ENCODE measurements around the gene CDH13. TPM values are rescaled to one million over a fixed set of nuclear protein-coding genes. Genes with fewer than 3 reads are reported as not detected.

Gene CDH13
- total RNA-seq, 1 donor from 2014 or later: 81.1 TPM

GRCh38 chr16:83128041-83128440 is 501.3 kb downstream of the CDH13 start:
- H3K36me3 Mint-ChIP-seq (ENCODE audit: unreplicated experiment): peaks cover 34% of the 10 kb centered on the region
- TF ChIP-seq, protein P1, sequence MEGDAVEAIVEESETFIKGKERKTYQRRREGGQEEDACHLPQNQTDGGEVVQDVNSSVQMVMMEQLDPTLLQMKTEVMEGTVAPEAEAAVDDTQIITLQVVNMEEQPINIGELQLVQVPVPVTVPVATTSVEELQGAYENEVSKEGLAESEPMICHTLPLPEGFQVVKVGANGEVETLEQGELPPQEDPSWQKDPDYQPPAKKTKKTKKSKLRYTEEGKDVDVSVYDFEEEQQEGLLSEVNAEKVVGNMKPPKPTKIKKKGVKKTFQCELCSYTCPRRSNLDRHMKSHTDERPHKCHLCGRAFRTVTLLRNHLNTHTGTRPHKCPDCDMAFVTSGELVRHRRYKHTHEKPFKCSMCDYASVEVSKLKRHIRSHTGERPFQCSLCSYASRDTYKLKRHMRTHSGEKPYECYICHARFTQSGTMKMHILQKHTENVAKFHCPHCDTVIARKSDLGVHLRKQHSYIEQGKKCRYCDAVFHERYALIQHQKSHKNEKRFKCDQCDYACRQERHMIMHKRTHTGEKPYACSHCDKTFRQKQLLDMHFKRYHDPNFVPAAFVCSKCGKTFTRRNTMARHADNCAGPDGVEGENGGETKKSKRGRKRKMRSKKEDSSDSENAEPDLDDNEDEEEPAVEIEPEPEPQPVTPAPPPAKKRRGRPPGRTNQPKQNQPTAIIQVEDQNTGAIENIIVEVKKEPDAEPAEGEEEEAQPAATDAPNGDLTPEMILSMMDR (IDR thresholded peaks at IDR 0.05; ENCODE audit: partially characterized antibody, unreplicated experiment): no peak
- no peak for DNase-seq
- H3K27me3 Mint-ChIP-seq (ENCODE audit: unreplicated experiment): peaks cover 4% of the 10 kb centered on the region
- H3K4me1 Mint-ChIP-seq (ENCODE audit: low read depth, unreplicated experiment): peaks cover 5% of the 10 kb centered on the region
- peaks cover 15% of the 10 kb centered on the region for H3K9me3 Mint-ChIP-seq (ENCODE audit: unreplicated experiment)
- H3K4me3 Mint-ChIP-seq (ENCODE audit: unreplicated experiment): no peak overlapping the region
- no peak overlapping the region for H3K27ac Mint-ChIP-seq (ENCODE audit: unreplicated experiment)

- peaks cover 4% of the 10 kb centered on the region for H3K27me3 Mint-ChIP-seq (ENCODE audit: unreplicated experiment)
- no peak for DNase-seq
- no peak overlapping the region for H3K4me3 Mint-ChIP-seq (ENCODE audit: unreplicated experiment)
- H3K4me1 Mint-ChIP-seq (ENCODE audit: low read depth, unreplicated experiment): peaks cover 5% of the 10 kb centered on the region
- peaks cover 15% of the 10 kb centered on the region for H3K9me3 Mint-ChIP-seq (ENCODE audit: unreplicated experiment)
- no peak overlapping the region for H3K27ac Mint-ChIP-seq (ENCODE audit: unreplicated experiment)
- H3K36me3 Mint-ChIP-seq (ENCODE audit: unreplicated experiment): peaks cover 32% of the 10 kb centered on the region
- TF ChIP-seq, protein P1 (IDR thresholded peaks at IDR 0.05; ENCODE audit: partially characterized antibody, unreplicated experiment): no peak
Observed at GRCh38 chr16:83130039-83130438, 503.3 kb downstream of the CDH13 start.

- H3K27ac Mint-ChIP-seq (ENCODE audit: unreplicated experiment): no peak overlapping the region
- peaks cover 1% of the 10 kb centered on the region for H3K9me3 Mint-ChIP-seq (ENCODE audit: unreplicated experiment)
- no peak for DNase-seq
- TF ChIP-seq, protein P1 (IDR thresholded peaks at IDR 0.05; ENCODE audit: partially characterized antibody, unreplicated experiment): no peak
- no peaks in the 10 kb centered on the region for H3K36me3 Mint-ChIP-seq (ENCODE audit: unreplicated experiment)
- no peak overlapping the region for H3K4me3 Mint-ChIP-seq (ENCODE audit: unreplicated experiment)
- H3K27me3 Mint-ChIP-seq (ENCODE audit: unreplicated experiment): peaks cover 2% of the 10 kb centered on the region
- H3K4me1 Mint-ChIP-seq (ENCODE audit: low read depth, unreplicated experiment): peaks cover 9% of the 10 kb centered on the region
Observed at GRCh38 chr16:83134638-83135037, 507.9 kb downstream of the CDH13 start.

DNA sequence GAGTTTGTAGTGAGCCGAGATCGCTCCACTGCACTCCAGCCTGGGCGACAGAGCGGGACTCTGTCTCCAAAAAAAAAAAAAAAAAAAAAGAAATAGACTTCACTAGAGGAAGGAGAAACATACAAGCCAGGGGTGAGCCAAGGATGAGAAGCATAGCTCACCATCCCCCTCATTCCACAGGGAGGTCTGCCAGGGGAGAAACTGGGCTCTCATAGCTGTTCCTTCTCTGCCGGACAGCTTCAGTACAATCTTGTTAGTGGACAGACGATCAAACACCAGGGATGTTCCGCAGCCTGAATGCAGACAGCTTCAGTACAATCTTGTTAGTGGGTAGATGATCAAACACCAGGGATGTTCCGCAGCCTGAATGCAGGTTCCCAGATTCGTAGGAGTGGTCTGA is 509.6 kb downstream of the CDH13 start:
- Mint-ChIP-seq H3K9me3 (ENCODE audit: unreplicated experiment) (peaks cover 1% of the 10 kb centered on the region), H3K4me1 (ENCODE audit: low read depth, unreplicated experiment) (peaks cover 6% of the 10 kb centered on the region)

DNA sequence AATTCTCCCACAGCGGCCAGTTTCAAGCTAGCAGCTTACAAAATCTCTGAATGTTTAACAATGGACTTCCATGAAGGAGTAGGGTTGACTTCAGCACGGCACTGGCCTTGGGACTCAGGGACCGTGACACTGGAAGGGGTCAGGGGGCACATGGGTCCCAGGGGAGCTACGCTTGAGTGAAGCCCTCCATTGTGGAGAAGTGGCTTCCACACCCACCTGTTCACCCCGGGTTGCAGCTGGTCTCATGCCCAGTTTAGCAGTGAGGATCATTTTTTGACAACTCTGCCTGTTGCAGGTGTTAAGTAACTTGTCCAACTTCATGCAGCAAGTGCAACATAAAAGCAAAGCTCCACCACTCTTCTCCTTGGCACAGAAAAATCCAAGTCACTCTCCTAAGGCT is 510.2 kb downstream of the CDH13 start:
- no peak for DNase-seq
- Mint-ChIP-seq H3K9me3 (ENCODE audit: unreplicated experiment) (peaks cover 1% of the 10 kb centered on the region), H3K4me3 (ENCODE audit: unreplicated experiment) (no peak overlapping the region), H3K27ac (ENCODE audit: unreplicated experiment) (no peak overlapping the region), H3K27me3 (ENCODE audit: unreplicated experiment) (peaks cover 2% of the 10 kb centered on the region), H3K36me3 (ENCODE audit: unreplicated experiment) (peaks cover 12% of the 10 kb centered on the region), H3K4me1 (ENCODE audit: low read depth, unreplicated experiment) (peaks cover 6% of the 10 kb centered on the region)
- TF ChIP-seq, protein P1 (IDR thresholded peaks at IDR 0.05; ENCODE audit: partially characterized antibody, unreplicated experiment): no peak

More for the DNA sequence above, 509.6 kb downstream of the CDH13 start:
- Mint-ChIP-seq H3K27me3 (ENCODE audit: unreplicated experiment) (peaks cover 2% of the 10 kb centered on the region), H3K36me3 (ENCODE audit: unreplicated experiment) (peaks cover 8% of the 10 kb centered on the region), H3K27ac (ENCODE audit: unreplicated experiment) (no peak overlapping the region), H3K4me3 (ENCODE audit: unreplicated experiment) (no peak overlapping the region)
- TF ChIP-seq, protein P1 (IDR thresholded peaks at IDR 0.05; ENCODE audit: partially characterized antibody, unreplicated experiment): no peak
- no peak for DNase-seq
